ENCODE data around the gene SUPT3H. TPM values are rescaled to one million over a fixed set of nuclear protein-coding genes. Genes with fewer than 3 reads are reported as not detected.
"Not testable (repeated sequence)": the region's sequence is repeated elsewhere in the genome, so short reads cannot be mapped to it uniquely, and the experiment has no call there.

Gene SUPT3H
- polyA plus RNA-seq, 1 experiment, result 8.7 TPM

GRCh38 chr6:45302832-45303231 is 74.9 kb downstream of the SUPT3H start:
- TF ChIP-seq, protein P1, sequence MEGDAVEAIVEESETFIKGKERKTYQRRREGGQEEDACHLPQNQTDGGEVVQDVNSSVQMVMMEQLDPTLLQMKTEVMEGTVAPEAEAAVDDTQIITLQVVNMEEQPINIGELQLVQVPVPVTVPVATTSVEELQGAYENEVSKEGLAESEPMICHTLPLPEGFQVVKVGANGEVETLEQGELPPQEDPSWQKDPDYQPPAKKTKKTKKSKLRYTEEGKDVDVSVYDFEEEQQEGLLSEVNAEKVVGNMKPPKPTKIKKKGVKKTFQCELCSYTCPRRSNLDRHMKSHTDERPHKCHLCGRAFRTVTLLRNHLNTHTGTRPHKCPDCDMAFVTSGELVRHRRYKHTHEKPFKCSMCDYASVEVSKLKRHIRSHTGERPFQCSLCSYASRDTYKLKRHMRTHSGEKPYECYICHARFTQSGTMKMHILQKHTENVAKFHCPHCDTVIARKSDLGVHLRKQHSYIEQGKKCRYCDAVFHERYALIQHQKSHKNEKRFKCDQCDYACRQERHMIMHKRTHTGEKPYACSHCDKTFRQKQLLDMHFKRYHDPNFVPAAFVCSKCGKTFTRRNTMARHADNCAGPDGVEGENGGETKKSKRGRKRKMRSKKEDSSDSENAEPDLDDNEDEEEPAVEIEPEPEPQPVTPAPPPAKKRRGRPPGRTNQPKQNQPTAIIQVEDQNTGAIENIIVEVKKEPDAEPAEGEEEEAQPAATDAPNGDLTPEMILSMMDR (IDR thresholded peaks at IDR 0.05; ENCODE audit: low read depth, low read length), result no peak
- POLR2A ChIA-PET, result no interaction called here
- H3K27me3 ChIP-seq (ENCODE audit: control insufficient read depth, insufficient read depth, low read length), result no peaks in the 10 kb centered on the region

DNA sequence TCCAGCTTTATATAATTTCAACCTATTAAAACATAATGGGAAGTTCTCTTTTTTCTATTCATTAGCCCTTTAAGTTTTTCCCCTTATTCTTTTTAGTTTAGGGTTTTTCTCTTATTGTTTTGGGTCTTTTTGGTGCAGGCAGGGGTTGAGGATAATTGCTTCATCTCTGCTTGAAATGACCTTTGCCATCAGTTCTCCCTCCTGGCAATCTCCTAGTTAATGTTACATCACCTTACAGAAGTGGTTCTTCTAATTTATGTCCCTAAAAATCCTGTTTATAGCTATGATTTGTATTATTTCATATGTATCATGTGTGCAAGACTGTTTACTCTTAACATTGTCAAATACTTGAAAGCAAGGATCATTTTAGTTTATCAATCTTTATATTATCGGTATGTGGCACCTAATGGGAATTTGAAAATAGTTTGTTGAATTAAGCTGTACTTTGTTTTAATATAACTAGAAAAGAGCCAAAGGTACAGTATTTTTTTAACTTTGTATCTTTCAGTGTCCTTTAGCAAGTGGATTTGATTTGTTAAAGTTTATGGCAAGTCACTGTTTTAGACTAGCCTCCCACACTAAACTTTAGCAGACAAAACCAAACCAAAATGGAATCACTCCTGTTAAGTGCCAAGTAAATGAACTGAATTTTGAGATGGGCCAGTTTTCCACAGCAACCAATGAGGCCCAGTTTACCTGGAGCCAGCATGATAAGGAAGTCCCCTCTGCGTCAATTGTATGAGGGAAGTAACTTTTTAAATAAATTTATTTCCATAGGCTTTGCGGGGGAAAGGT is 76.2 kb downstream of the SUPT3H start:
- Histone ChIP-seq H3K27ac (ENCODE audit: low read depth, low read length) (no peak overlapping the region), H3K4me3 (ENCODE audit: low read depth, low read length) (no peak overlapping the region), H3K9me3 (ENCODE audit: control insufficient read depth, insufficient read depth, low read length) (peaks cover under 1% of the 10 kb centered on the region; the same call in 1 of the 2 replicates), H3K27me3 (ENCODE audit: control insufficient read depth, insufficient read depth, low read length) (no peaks in the 10 kb centered on the region)
- DNase-seq (ENCODE audit: low read depth, low spot score), result no peak
- TF ChIP-seq, protein P1 (IDR thresholded peaks at IDR 0.05; ENCODE audit: low read depth, low read length), result no peak
- POLR2A ChIA-PET, result no interaction called here
- CTCF ChIA-PET, result no interaction called here

More at GRCh38 chr6:45302832-45303231, 74.9 kb downstream of the SUPT3H start:
- H3K9me3 ChIP-seq (ENCODE audit: control insufficient read depth, insufficient read depth, low read length), result peaks cover 6% of the 10 kb centered on the region
- CTCF ChIA-PET, result interaction anchor here (0.6 kb wide), 1 partner anchor 667 kb away, joined by 6 read pairs; no protein-coding TSS in a partner anchor
- H3K27ac ChIP-seq (ENCODE audit: low read depth, low read length), result no peak overlapping the region
- DNase-seq (ENCODE audit: low read depth, low spot score), result no peak
- H3K4me3 ChIP-seq (ENCODE audit: low read depth, low read length), result no peak overlapping the region

DNA sequence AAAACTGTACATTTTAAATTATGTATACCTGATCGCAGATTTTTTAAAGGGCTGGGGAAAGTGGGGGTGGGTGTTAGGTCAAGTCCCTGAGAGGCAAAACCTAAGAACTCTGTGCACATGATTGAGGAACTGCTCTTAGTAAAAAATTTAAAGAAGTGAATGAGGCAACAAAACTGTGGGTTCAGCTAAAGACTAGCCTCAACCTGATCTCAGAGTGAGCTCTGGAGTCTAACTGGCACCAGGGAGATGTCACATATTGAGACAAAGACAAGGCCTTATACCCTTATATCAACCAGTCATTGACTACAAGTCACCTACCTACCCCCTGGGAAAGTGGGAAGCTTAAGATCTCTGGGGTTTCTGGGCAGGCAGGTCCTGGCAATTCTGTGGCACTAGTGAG is 77.0 kb downstream of the SUPT3H start:
- H3K27me3 ChIP-seq (ENCODE audit: control insufficient read depth, insufficient read depth, low read length), result no peaks in the 10 kb centered on the region

DNA sequence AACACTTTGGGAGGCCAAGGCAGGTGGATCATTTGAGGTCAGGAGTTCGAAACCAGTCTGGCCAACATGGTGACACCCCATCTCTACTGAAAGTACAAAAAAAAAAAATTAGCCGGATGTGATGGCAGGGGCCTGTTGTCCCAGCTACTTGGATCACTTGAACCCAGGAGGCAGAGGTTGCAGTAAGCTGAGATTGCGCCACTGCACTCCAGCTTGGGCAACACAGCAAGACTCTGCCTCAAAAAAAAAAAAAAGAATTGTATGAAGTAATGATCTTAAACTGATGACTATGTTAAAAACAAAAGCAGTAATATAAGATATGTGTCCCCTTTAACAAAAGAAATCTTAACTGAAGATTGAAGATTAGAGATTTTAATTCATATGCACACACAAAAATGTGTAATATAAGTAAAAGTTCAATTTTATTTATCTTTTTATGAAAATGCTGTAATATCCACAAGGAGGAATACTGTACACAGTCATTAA is 78.6 kb downstream of the SUPT3H start:
- CTCF ChIA-PET, result no interaction called here
- POLR2A ChIA-PET, result no interaction called here
- H3K27ac ChIP-seq (ENCODE audit: low read depth, low read length), result no peak overlapping the region
- H3K9me3 ChIP-seq (ENCODE audit: control insufficient read depth, insufficient read depth, low read length), result no peaks in the 10 kb centered on the region
- H3K4me3 ChIP-seq (ENCODE audit: low read depth, low read length), result no peak overlapping the region
- DNase-seq (ENCODE audit: low read depth, low spot score), result no peak
- no peaks in the 10 kb centered on the region for H3K27me3 ChIP-seq (ENCODE audit: control insufficient read depth, insufficient read depth, low read length)
- TF ChIP-seq, protein P1 (IDR thresholded peaks at IDR 0.05; ENCODE audit: low read depth, low read length), result no peak

More for the DNA sequence above, 77.0 kb downstream of the SUPT3H start:
- TF ChIP-seq, protein P1 (IDR thresholded peaks at IDR 0.05; ENCODE audit: low read depth, low read length), result no peak
- Histone ChIP-seq H3K4me3 (ENCODE audit: low read depth, low read length) (no peak overlapping the region), H3K9me3 (ENCODE audit: control insufficient read depth, insufficient read depth, low read length) (no peaks in the 10 kb centered on the region), H3K27ac (ENCODE audit: low read depth, low read length) (no peak overlapping the region)
- DNase-seq (ENCODE audit: low read depth, low spot score), result no peak
- ChIA-PET POLR2A (no interaction called here), CTCF (no interaction called here)

DNA sequence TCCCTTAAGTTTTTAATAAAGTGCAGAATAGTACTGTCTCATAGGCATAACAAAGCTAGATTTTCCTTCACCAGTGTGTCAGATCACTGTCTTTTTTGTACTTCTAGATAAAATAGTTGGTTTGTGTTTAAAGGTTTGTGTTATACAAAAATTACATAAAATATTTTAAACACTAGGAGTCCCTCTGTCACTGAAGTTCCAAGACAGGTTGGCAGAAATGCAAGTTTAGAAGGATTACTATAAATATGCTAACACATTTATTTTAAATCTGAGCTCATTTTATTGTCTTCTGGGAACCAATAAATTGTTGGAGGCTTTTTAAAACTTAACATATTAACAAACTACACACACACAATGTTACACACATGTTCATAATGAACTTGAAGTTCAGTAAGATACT is 80.4 kb downstream of the SUPT3H start:
- CTCF ChIA-PET, result no interaction called here
- TF ChIP-seq, protein P1 (IDR thresholded peaks at IDR 0.05; ENCODE audit: low read depth, low read length), result no peak
- POLR2A ChIA-PET, result interaction anchor here (0.6 kb wide), 1 partner anchor 81 kb away, joined by 3 read pairs; no protein-coding TSS in a partner anchor
- Histone ChIP-seq H3K4me3 (ENCODE audit: low read depth, low read length) (no peak overlapping the region), H3K9me3 (ENCODE audit: control insufficient read depth, insufficient read depth, low read length) (no peaks in the 10 kb centered on the region), H3K27ac (ENCODE audit: low read depth, low read length) (no peak overlapping the region), H3K27me3 (ENCODE audit: control insufficient read depth, insufficient read depth, low read length) (no peaks in the 10 kb centered on the region)
- DNase-seq (ENCODE audit: low read depth, low spot score), result no peak

DNA sequence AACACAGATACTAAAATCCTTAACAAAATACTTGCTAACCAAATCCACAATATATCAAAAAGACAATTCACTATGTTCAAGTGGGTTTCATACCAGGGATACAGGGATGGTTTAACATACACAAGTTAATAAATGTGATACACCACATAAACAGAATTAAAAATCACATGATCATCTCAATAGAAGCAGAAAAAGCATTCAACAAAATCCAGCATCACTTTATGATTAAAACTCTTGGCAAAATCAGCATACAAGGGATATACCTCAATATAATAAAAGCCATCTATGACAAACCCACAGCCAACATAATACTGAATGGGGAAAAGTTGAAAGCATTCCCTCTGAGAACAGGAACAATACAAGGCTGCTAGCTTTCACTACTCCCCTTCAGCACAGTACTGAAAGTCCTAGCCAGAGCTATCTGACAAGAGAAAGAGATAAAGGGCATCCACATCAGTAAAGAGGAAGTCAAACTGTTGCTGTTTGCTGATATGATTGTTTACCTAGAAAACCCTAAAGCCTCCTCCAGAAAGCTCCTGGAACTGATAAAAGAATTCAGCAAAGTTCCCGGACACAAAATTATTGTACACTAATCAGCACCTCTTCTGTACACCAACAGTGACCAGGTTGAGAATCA is 83.6 kb downstream of the SUPT3H start:
- H3K27ac ChIP-seq (ENCODE audit: low read depth, low read length); H3K4me3 ChIP-seq (ENCODE audit: low read depth, low read length); CTCF ChIA-PET; DNase-seq (ENCODE audit: low read depth, low spot score); H3K9me3 ChIP-seq (ENCODE audit: control insufficient read depth, insufficient read depth, low read length); POLR2A ChIA-PET; H3K27me3 ChIP-seq (ENCODE audit: control insufficient read depth, insufficient read depth, low read length): not testable (repeated sequence)

Measured in AG04450 (cell line).